Epithelial cell of proximal tubule (primary cell): ENCODE measurements around the gene KLHL36. TPM values are rescaled to one million over a fixed set of nuclear protein-coding genes. Genes with fewer than 3 reads are reported as not detected.
A peak's percentile ranks its signal among the peaks of the same experiment; 100 is the strongest.

ENCODE experiments used
- DNase-seq: peaks from one replicate; pipeline ENCODE4 v3.0.0-alpha.2; 2011; ENCODE audit warnings: low read depth
- H3K4me3 ChIP-seq: 2 replicates; pipeline ENCODE4 v1.5.1; 2011; ENCODE audit warnings: low read depth, mild to moderate bottlenecking, low read length
- CTCF ChIP-seq: conservative IDR thresholded peaks from 2 replicates; pipeline ENCODE4 v1.5.1; 2012; ENCODE audit warnings: low read depth, mild to moderate bottlenecking, low read length
- total RNA-seq: library from RNA; depleted of rRNA; stranded (reverse); fragments of >200 nt; gene quantifications from 2 replicates; pipeline ENCODE4 v1.2.3, GENCODE V29; 2015

KLHL36 gene
- total RNA-seq, 1 donor from 2014 or later = 65.7 TPM

DNA sequence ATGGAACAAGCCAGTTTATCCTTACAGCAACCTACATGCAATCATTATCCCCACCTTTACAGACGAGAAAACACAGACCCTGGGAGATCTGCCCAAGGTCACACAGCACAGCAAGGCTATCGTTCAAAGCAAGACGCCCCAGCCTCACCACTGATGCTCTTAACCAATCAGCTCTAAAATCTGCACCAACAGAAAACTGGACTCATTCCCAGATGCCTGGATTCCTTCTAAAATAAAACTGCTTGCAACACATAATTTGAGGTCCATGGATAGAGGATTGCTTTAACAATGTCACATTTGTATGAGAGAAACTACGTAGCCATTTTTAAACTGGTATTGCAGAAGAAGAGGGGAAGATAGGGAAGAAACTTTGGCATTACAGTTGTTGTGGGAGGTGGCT, 37.3 kb upstream of the KLHL36 start:
- no peak for TF ChIP-seq CTCF
- DNase-seq = no peak
- H3K4me3 ChIP-seq = no peak overlapping the region

GRCh38 chr16:84612686-84613085, 35.6 kb upstream of the KLHL36 start:
- no peak overlapping the region for H3K4me3 ChIP-seq
- no peak for DNase-seq
- no peak for TF ChIP-seq CTCF

GRCh38 chr16:84613408-84614072, 34.8 kb upstream of the KLHL36 start:
- DNase-seq = no peak
- TF ChIP-seq CTCF = no peak
- H3K4me3 ChIP-seq = no peak overlapping the region

GRCh38 chr16:84614073-84614459, 34.2 kb upstream of the KLHL36 start:
- no peak overlapping the region for H3K4me3 ChIP-seq
- DNase-seq = no peak
- no peak for TF ChIP-seq CTCF

DNA sequence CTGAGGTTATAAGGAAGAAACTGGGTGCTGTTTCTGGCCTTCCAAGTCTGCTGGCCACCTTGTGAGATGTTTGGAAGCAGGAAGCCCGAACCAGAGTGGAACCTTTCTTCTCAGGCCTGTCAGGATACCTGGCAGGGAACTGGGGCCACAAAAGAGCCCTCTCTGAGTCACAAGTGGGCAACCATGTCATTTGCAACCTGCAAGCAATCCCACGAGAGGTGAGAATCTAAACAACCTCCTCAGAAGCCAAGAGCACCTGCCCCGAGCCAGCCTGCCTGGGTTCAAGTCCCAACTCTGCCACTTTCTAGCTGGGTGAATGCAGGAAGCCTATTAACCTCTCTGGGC, 33.7 kb upstream of the KLHL36 start:
- no peak for TF ChIP-seq CTCF
- H3K4me3 ChIP-seq = no peak overlapping the region
- no peak for DNase-seq

GRCh38 chr16:84614968-84615813, 33.1 kb upstream of the KLHL36 start:
- DNase-seq = no peak
- H3K4me3 ChIP-seq = peak overlapping the region; percentile 89
- TF ChIP-seq CTCF = no peak
